HFF-Myc (cell line): ENCODE results near the gene PNMT.

Source experiments
- DNase-seq: peaks from one replicate; pipeline ENCODE4 v3.0.0-alpha.2; 2011; ENCODE audit warnings: low read depth; ENCODE audit errors: extremely low read depth
- H3K4me3 ChIP-seq: replicated peaks from 2 replicates; pipeline ENCODE4 v1.5.1; 2011; ENCODE audit warnings: low read depth, mild to moderate bottlenecking, control low read depth, low read length
- CTCF ChIP-seq: IDR thresholded peaks from 2 replicates; pipeline ENCODE4 v1.5.1; 2012; ENCODE audit warnings: mild to moderate bottlenecking, low read depth, low read length, control low read depth; ENCODE audit errors: missing control alignments

PNMT gene

GRCh38 chr17:39664581-39665561, 3.4 kb upstream of the PNMT start, which contains the start of gene TCAP:
Gene TCAP (plus strand): TSS chr17:39665349. CDS start chr17:39665360, 11 bp downstream.
- H3K4me3 ChIP-seq, result no peak within 1 kb of the TSS
- no peak for TF ChIP-seq CTCF
- DNase-seq, result no peak

GRCh38 chr17:39665642-39666224, 2.5 kb upstream of the PNMT start:
- no peak for DNase-seq
- TF ChIP-seq CTCF, result no peak
- no peak overlapping the region for H3K4me3 ChIP-seq

- no peak for DNase-seq
- no peak overlapping the region for H3K4me3 ChIP-seq
- TF ChIP-seq CTCF, result no peak
These were observed 2.0 kb upstream of the PNMT start for GRCh38 chr17:39666231-39666600.

- no peak for TF ChIP-seq CTCF
- no peak for DNase-seq
- H3K4me3 ChIP-seq, result no peak overlapping the region
These were observed 1.5 kb upstream of the PNMT start for GRCh38 chr17:39666601-39667261.

GRCh38 chr17:39667262-39667944, 850 bp upstream of the PNMT start:
- no peak for TF ChIP-seq CTCF
- DNase-seq, result no peak
- no peak overlapping the region for H3K4me3 ChIP-seq

GRCh38 chr17:39669897-39670735, 1.9 kb downstream of the PNMT start:
- no peak for TF ChIP-seq CTCF
- DNase-seq, result no peak
- no peak overlapping the region for H3K4me3 ChIP-seq
